DMS 273 treated with DMSO at 0.1 percent for 48 hours (cell line): Measurements from ENCODE around the gene KRT8.

Experiments
- DNase-seq: peaks from one replicate; lab custom pipeline; 2025; lab: John Stamatoyannopoulos, UW

Gene KRT8

DNA sequence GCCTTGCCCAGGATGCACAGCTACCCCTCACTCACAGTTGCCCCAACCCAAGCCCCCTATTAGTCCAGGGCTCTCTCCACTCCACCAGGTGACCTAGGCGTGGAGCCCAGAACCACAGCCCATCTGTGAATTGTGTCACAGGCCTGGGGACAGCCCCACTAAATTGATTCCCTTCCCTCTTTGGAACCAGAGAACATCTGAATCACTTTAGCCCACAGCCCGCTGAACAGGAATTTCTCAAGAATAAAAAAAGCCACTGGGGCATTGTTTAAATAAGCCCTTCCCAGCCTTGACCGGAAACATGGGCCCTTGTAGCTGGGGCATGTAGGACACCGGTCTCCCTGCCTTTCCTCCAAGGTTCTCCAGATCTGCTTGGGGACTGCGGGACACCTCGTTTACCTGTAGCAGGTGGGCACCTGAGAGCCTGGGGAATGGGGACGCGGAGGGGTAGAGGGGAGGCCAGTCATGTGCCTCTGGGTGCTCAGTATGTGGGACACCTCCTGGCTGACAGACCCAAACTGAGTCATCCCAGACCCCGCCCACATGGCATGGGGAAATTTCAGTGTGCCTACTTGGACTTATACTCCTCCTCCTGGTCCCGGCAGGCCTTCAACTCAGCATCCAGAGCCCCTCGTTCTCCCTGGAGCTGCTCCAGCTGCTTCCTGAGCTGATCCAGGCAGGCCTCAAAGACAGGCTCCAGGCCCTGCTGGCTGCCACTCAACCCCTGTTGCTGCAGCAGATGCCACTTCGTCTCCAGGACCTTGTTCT is 57.4 kb downstream of the KRT8 start:
- no peak for DNase-seq
